Activated CD4-positive, alpha-beta T cell treated with anti-CD3 and anti-CD28 coated beads, Interleukin-2, amount 50 U/mL, for 48 hours (primary cell): ENCODE results near the gene PSG11.
"Not testable (repeated sequence)": the region's sequence is repeated elsewhere in the genome, so short reads cannot be mapped to it uniquely, and the experiment has no call there.

Experiments
- DNase-seq, 2 experiments: peaks; one replicate each; pipeline ENCODE4 v3.0.0-alpha.2; 2020

PSG11 gene

GRCh38 chr19:42988206-42988605, 38.1 kb downstream of the PSG11 start:
- DNase-seq = not testable (repeated sequence)

GRCh38 chr19:42985588-42985987, 40.7 kb downstream of the PSG11 start:
- no peak for DNase-seq

- not testable (repeated sequence) for DNase-seq
Observed at GRCh38 chr19:42982111-42982510, 44.2 kb downstream of the PSG11 start.

- not testable (repeated sequence) for DNase-seq
Observed at GRCh38 chr19:42971451-42971850, 54.8 kb downstream of the PSG11 start.

GRCh38 chr19:42965176-42965575, 61.1 kb downstream of the PSG11 start:
- DNase-seq = no peak

- no peak for DNase-seq
Observed at GRCh38 chr19:42961119-42961518, 65.2 kb downstream of the PSG11 start.
